HG02588 (cell line): ENCODE measurements around the gene GRK1.

Experiments
- ATAC-seq: cut with Tn5 transposase; IDR thresholded peaks from one replicate; pipeline ENCODE4 v1.9.1; 2021; ENCODE audit warnings: mild to moderate bottlenecking, moderate library complexity; ENCODE audit not compliant: unreplicated experiment

GRK1 gene

DNA sequence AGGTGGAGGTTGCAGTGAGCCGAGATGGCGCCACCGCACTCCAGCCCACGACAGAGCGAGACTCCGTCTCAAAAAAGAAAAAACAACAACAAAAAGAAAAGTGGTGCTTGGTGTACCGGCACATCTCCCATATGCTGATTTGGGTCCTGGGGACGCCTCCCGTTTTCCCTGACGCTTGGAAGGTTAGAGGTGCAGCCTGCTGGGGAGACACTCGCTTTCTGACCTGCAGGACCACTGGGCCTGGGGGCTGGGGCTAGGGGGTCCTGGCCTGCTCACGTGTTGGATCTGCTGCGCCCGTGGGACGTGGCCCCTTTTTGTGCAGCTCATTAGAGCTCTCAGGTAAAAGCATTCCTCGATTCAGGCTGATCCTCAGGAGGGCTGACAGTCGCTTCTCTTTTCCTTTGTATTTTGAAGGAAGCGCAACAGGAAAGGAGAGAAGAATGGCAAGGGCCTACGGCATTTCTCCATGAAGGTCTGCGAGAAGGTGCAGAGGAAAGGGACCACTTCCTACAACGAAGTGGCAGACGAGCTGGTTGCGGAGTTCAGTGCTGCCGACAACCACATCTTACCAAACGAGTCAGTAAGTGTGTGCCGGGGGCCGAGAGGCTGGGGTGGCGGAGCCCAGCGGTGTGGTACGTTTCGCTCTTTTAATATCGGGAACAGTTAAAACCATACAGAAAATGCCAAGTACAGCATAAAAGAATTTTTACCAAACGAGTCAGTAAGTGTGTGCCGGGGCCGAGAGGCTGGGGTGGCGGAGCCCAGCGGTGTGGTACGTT lies 34.1 kb upstream of the GRK1 start:
- ATAC-seq = no peak

DNA sequence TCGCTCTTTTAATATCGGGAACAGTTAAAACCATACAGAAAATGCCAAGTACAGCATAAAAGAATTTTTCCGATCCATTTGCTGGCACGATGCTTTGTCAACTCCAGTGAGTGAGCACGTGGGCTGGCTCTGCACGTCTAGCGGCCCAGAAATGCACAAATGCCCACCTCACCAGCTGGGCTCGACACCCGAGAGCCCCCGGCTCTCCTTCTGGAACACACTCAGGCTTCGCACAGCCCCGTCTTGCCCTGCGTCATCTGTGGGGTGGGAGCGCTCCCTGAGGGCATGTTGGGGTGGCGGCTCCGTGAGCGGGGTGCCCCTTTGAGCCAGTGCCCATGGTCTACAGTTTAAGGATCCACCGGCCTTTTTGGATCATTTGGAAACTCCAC lies 33.5 kb upstream of the GRK1 start:
- ATAC-seq = no peak

GRCh38 chr13:113634279-113635047 lies 32.6 kb upstream of the GRK1 start:
- ATAC-seq = no peak

DNA sequence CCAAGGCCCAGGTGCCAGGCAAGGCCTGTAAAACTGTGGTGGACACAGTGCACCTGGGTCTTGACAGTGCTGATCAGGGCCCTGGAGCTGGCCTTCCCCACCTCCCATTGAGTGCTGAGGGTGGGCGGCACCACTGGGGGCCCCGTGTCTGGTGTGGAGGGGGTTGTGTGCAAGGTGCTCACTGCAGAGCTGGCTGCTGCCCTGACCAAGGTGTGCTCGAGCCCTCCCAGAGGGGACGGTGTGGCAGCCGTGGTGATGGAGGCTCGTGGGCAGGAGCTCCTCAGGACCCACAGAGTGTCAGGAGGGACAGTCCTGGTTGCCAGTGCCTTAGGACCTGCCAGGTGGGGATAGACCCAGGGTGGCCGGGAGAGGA lies 32.0 kb upstream of the GRK1 start:
- ATAC-seq = no peak

- no peak for ATAC-seq
Observed at GRCh38 chr13:113635709-113636108, 31.3 kb upstream of the GRK1 start.

- no peak for ATAC-seq
Observed at GRCh38 chr13:113636266-113636963, 30.6 kb upstream of the GRK1 start.

DNA sequence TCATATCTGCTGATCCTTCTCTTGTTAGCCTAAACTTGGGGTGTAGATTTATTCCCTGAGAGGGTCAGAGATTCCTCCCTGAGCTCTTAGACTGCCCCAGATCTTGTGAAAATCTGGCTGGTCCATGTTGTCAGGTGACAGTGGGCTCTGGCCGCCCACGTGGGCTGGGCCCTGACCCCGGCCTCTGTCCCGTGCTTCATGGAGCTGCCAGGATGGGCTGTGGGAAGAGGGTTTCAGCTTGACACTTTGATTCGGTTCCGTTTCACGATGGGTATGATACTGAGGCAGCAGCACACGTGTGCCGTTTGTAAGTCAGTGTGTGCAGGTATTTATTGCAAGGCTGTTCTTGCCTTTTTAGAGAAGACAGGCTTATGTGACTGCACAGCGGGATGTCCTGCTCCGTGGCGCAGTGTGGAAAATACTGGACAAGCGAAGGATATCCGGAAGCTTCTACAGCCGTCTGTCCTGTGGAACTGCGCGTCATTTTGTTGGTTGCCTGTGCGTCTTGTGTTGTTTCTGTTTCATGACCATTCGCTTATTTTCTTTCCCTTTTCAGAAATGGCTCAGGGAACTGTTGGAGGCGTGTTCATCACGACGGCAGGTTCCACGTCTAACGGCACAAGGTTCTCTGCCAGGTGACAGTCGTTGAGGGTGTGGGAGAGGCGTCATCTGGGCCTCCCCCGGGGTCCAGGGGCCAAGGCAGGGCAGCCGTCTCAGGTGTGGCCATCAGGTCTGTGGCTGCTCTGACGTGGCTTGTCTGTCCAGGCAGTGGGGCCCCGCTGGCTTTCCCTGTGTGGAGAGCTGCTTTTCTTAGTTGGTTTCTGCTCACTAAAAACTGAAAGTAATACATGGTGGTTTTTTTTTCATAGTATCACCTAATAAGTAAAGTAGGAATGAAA lies 29.5 kb upstream of the GRK1 start:
- ATAC-seq = no peak

DNA sequence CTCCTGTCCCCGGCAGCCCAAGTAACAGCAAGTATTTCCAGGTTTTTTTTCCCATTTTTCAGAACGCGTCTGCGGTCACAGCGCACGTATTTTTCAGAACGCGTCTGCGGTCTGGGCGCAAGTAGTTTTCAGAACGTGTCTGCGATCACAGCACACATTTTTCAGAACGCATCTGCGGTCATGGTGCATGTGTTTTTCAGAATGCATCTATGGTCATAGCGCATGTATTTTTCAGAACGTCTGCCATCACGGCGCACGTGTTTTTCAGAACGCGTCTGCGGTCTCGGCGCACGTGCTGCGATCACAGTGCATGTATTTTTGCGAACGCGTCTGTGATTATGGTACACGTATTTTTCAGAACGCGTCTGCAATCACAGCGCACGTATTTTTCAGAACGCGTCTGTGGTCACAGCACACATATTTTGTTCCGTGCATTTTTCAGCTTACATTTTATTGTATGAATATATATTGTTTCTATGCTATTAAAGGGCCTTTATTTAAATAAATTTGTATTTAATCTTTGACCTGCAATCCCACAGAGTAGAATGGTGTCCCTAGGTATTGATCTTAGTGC lies 28.8 kb upstream of the GRK1 start:
- no peak for ATAC-seq

- ATAC-seq = no peak
Observed at GRCh38 chr13:113638806-113639205, 28.2 kb upstream of the GRK1 start.

DNA sequence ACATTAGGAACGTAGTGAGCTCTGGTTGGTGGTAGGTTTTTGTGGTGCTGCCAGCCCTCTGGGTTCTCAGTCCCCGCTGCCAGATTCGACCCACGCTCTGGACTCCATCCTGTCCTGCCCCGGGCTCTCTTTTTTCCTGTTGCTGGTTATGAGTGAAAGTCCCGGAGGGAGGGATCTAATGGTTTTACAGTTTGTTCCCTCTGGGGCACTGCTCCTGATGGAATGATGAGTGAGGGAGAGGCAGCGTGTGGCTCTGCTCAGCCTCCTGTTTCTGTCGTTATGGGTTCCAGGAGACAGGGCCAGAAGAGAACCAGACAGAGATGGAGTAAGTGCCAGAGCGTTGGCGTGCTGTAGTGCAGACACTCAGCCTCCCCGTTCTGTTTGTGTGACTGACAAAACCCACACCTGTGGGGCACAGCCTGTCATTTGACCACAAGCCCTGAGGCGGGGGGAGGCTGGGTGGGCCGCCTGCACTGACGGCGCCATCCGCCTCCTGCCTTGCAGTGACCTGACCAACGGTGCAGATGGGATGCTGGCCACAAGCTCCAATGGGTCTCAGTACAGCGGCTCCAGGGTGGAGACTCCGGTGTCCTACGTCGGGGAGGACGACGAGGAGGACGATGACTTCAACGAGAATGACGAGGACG lies 27.3 kb upstream of the GRK1 start:
- no peak for ATAC-seq

- ATAC-seq = no peak
Observed at GRCh38 chr13:113641426-113641825, 25.6 kb upstream of the GRK1 start.

DNA sequence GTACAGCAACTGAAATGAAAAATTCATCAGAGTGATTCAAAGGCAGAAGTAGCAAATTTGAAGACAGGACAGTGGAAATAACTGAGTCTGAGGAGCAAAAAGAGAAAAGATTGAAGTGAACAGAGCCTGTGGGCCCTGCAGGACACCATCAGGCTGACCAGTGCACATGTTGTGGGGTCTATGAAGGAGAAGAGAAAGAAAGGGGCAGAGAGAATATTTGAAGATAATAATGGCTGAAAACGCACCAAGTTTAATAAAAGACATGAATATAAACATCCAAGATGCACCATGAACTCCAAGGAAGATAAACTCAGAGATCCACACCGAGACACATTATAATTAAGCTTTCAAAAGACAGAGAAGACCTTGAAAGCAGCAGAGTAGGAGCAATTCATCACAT lies 24.5 kb upstream of the GRK1 start:
- no peak for ATAC-seq

DNA sequence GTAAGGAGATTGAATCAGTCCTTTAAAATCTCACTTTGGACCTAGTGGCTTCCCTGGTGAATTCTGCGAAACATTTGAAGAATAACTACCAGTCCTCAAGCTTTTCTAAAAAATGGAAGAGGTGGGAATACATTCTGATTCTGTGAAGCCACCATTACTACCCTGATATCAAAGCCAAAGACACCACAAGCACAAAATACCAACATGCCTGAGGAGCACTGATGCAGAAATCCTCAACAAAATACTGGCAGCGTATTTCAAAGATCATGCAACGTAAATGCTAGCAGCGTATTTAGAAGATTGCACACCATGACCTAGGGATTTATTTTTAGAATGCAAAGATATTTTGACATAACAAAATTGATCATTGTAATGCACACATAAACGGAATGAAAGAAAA lies 23.4 kb upstream of the GRK1 start:
- ATAC-seq = no peak

GRCh38 chr13:113644800-113645199 lies 22.2 kb upstream of the GRK1 start:
- no peak for ATAC-seq

GRCh38 chr13:113645329-113645728 lies 21.7 kb upstream of the GRK1 start:
- no peak for ATAC-seq

- no peak for ATAC-seq
Observed at GRCh38 chr13:113646376-113646775, 20.6 kb upstream of the GRK1 start.

- ATAC-seq = no peak
Observed at GRCh38 chr13:113646921-113647340, 20.1 kb upstream of the GRK1 start.

DNA sequence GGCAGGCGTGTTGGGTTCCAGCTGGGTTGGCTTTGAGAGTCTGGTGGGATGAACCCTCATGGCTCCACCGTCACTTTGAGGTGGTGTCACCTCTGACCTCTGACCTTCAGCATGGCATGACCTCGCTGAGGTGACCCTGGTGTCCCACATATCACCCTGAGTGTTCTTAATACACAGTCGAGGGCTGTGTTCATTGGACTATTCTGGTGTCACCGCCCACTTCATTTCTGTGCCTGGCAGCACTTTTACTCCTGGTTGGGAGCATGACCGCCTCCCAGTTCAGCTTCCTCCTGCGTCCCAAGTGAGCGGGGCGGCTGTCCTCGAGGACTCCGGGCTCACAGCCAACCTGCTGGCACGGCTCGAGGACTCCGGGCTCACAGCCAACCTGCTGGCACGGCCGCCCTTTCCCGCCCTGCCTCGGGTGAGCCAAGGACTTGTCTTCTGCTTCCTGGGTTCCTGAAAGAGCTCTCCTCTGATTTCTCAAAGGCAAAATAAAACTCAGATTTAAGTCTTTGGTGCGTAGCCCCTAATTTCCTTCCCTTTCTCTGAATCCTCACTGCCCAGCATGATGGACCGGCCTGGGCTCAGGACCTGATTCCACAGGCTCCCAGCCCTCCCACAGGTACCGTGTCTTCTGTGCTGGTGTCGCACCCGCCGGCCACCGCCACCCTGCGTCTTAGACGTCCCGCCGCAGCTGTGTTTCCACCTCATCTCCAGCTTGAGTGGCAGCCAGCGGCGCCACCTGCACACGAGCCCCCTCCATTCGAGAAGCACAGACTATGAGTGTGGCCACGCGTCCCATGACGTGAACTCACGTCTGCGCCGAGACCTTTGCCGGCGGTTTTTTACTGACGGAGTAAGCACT lies 19.4 kb upstream of the GRK1 start:
- no peak for ATAC-seq

DNA sequence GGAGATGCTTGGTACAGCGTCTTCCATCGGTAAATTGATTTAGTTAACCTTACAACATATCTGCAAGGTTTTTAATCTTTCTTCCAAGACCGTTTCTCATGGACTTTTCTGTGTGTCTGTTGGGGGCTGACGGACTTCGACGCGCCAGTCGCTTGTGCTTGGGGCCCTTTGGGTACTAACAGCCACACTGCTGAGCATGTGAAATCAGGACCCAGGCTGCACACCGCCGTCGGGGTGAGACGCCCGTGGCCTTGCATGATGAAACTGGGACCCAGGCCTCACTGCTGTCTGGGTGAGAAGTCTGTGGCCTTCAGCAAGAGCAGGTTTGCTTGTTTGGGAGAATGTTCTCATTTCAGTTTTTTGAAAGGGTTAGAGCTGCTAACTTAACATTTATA lies 18.8 kb upstream of the GRK1 start:
- no peak for ATAC-seq
